ENCODE measurements around the gene SLC34A3. TPM values are rescaled to one million over a fixed set of nuclear protein-coding genes. Genes with fewer than 3 reads are reported as not detected.
A peak's percentile ranks its signal among the peaks of the same experiment; 100 is the strongest.

SLC34A3 gene
- total RNA-seq, 2 experiments from 2014 or later, result not detected

DNA sequence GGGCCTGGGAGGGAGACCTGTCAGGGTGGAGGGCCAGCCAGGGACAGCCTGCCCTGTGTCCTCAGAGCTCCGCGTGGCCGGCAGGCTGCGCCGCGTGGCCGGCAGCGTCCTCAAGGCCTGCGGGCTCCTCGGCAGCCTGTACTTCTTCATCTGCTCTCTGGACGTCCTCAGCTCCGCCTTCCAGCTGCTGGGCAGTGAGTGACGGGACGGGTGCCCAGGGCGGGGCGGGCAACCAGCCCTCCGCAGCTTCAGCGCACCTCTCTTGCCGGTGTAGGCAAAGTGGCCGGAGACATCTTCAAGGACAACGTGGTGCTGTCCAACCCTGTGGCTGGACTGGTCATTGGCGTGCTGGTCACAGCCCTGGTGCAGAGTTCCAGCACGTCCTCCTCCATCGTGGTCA is 1.8 kb downstream of the SLC34A3 start:
- no peak for TF ChIP-seq EZH2phosphoT487 (IDR thresholded peaks at IDR 0.05; ENCODE audit: borderline replicate concordance, low read depth, low read length)
- TF ChIP-seq, protein P1, sequence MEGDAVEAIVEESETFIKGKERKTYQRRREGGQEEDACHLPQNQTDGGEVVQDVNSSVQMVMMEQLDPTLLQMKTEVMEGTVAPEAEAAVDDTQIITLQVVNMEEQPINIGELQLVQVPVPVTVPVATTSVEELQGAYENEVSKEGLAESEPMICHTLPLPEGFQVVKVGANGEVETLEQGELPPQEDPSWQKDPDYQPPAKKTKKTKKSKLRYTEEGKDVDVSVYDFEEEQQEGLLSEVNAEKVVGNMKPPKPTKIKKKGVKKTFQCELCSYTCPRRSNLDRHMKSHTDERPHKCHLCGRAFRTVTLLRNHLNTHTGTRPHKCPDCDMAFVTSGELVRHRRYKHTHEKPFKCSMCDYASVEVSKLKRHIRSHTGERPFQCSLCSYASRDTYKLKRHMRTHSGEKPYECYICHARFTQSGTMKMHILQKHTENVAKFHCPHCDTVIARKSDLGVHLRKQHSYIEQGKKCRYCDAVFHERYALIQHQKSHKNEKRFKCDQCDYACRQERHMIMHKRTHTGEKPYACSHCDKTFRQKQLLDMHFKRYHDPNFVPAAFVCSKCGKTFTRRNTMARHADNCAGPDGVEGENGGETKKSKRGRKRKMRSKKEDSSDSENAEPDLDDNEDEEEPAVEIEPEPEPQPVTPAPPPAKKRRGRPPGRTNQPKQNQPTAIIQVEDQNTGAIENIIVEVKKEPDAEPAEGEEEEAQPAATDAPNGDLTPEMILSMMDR (conservative IDR thresholded peaks at IDR 0.05; ENCODE audit: low read length), result no peak
- no peak for DNase-seq (ENCODE audit: low spot score)
- no peaks in the 10 kb centered on the region for H3K79me2 ChIP-seq (ENCODE audit: insufficient read depth, low read depth, low read length)
- H2AFZ ChIP-seq (ENCODE audit: low read length), result no peak overlapping the region
- intact Hi-C loops (cut with micrococcal nuclease; ENCODE audit: unreplicated experiment), result no loop called here
- H3K36me3 ChIP-seq (ENCODE audit: insufficient read depth, low read length), result no peaks in the 10 kb centered on the region
- H3K4me3 ChIP-seq (ENCODE audit: low read depth, low read length, poor library complexity, severe bottlenecking), result no peak overlapping the region
- CTCF ChIA-PET (ENCODE audit: unreplicated experiment), result no interaction called here
- no TSS peak for BruUV-seq (replicated peaks)
- H3K9me2 ChIP-seq (ENCODE audit: insufficient read depth, low read length), result no peaks in the 10 kb centered on the region
- POLR2A ChIA-PET, result no interaction called here
- H3K4me1 ChIP-seq (ENCODE audit: insufficient read depth, low read length, poor library complexity, severe bottlenecking), result peaks cover 32% of the 10 kb centered on the region
- H3K4me2 ChIP-seq (ENCODE audit: low read length), result no peak overlapping the region
- no peaks in the 10 kb centered on the region for H3K9me3 ChIP-seq (ENCODE audit: low read length)
- no peaks in the 10 kb centered on the region for H4K20me1 ChIP-seq (ENCODE audit: insufficient read depth, low read length)
- H3K27ac ChIP-seq (ENCODE audit: low read depth, low read length, poor library complexity, severe bottlenecking), result no peak overlapping the region

DNA sequence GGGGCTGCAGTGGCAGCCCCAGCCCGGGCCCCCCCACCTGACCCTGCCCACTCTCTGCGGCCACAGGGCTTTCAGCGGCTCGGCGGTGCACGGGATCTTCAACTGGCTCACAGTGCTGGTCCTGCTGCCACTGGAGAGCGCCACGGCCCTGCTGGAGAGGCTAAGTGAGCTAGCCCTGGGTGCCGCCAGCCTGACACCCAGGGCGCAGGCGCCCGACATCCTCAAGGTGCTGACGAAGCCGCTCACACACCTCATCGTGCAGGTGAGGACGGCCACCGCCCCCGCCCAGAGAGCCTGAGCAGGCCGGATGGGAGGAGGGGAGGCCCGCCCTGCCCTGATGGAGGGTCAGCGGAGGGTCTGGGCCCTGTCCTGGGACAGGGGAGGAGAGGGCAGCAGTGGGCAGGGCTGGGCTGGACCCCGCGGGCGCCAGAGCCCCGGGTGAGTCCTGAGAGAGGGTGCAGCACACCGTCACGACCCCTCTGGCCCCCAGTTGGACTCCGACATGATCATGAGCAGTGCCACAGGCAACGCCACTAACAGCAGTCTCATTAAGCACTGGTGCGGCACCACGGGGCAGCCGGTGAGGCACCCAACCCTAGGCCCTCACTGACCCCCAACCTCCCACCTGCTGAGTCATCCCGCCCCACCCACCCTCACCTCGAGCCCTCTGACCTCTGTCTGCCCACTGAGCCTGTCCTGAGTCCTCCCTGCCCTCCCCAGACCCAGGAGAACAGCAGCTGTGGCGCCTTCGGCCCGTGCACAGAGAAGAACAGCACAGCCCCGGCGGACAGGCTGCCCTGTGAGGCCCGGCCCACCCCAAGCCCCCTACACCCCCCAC is 2.7 kb downstream of the SLC34A3 start:
- Histone ChIP-seq H3K9me2 (ENCODE audit: insufficient read depth, low read length) (no peaks in the 10 kb centered on the region), H3K27ac (ENCODE audit: low read depth, low read length, poor library complexity, severe bottlenecking) (no peak overlapping the region), H3K4me1 (ENCODE audit: insufficient read depth, low read length, poor library complexity, severe bottlenecking) (peaks cover 41% of the 10 kb centered on the region), H3K9me3 (ENCODE audit: low read length) (no peaks in the 10 kb centered on the region), H3K36me3 (ENCODE audit: insufficient read depth, low read length) (no peaks in the 10 kb centered on the region; the same call in 1 of the 2 replicates), H2AFZ (ENCODE audit: low read length) (no peak overlapping the region), H3K4me3 (ENCODE audit: low read depth, low read length, poor library complexity, severe bottlenecking) (no peak overlapping the region), H3K79me2 (ENCODE audit: insufficient read depth, low read depth, low read length) (0 out of 2 replicates have a peak, but pooled peaks cover 2% of the 10 kb centered on the region), H3K4me2 (ENCODE audit: low read length) (no peak overlapping the region), H4K20me1 (ENCODE audit: insufficient read depth, low read length) (no peaks in the 10 kb centered on the region)
- ChIA-PET CTCF (ENCODE audit: unreplicated experiment) (no interaction called here), POLR2A (no interaction called here)
- TF ChIP-seq EZH2phosphoT487 (IDR thresholded peaks at IDR 0.05; ENCODE audit: borderline replicate concordance, low read depth, low read length), result no peak
- TF ChIP-seq, protein P1 (conservative IDR thresholded peaks at IDR 0.05; ENCODE audit: low read length), result no peak
- intact Hi-C loops (cut with micrococcal nuclease; ENCODE audit: unreplicated experiment), result no loop called here
- no peak for DNase-seq (ENCODE audit: low spot score)
- BruUV-seq (replicated peaks), result no TSS peak

DNA sequence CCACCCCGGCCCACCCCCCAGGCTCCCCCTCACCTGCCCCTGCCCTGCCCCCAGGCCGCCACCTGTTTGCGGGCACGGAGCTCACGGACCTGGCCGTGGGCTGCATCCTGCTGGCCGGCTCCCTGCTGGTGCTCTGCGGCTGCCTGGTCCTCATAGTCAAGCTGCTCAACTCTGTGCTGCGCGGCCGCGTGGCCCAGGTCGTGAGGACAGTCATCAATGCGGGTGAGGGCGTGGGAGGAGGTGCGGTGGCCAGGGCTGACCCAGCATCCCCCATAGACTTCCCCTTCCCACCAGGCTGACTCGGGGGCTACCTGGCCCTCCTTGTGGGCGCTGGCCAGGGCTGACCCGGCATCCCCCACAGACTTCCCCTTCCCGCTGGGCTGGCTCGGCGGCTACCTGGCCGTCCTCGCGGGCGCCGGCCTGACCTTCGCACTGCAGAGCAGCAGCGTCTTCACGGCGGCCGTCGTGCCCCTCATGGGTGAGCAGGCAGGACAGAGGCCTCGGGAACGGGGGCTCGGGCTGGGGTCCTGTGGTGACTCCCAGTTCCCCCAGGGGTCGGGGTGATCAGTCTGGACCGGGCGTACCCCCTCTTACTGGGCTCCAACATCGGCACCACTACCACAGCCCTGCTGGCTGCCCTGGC is 3.5 kb downstream of the SLC34A3 start:
- no TSS peak for BruUV-seq (replicated peaks)
- intact Hi-C loops (cut with micrococcal nuclease; ENCODE audit: unreplicated experiment), result no loop called here
- no peak for DNase-seq (ENCODE audit: low spot score)
- ChIA-PET POLR2A (no interaction called here), CTCF (ENCODE audit: unreplicated experiment) (no interaction called here)
- no peak overlapping the region for H3K4me3 ChIP-seq (ENCODE audit: low read depth, low read length, poor library complexity, severe bottlenecking)
- peaks cover 10% of the 10 kb centered on the region; the same call in 1 of the 2 replicates for H3K79me2 ChIP-seq (ENCODE audit: insufficient read depth, low read depth, low read length)
- peaks cover 49% of the 10 kb centered on the region for H3K4me1 ChIP-seq (ENCODE audit: insufficient read depth, low read length, poor library complexity, severe bottlenecking)
- TF ChIP-seq, protein P1 (conservative IDR thresholded peaks at IDR 0.05; ENCODE audit: low read length), result no peak
- no peak for TF ChIP-seq EZH2phosphoT487 (IDR thresholded peaks at IDR 0.05; ENCODE audit: borderline replicate concordance, low read depth, low read length)
- no peak overlapping the region for H3K27ac ChIP-seq (ENCODE audit: low read depth, low read length, poor library complexity, severe bottlenecking)
- no peaks in the 10 kb centered on the region for H3K9me2 ChIP-seq (ENCODE audit: insufficient read depth, low read length)
- peak overlapping the region; percentile 75; the same call in 1 of the 2 replicates for H3K4me2 ChIP-seq (ENCODE audit: low read length)
- no peaks in the 10 kb centered on the region for H4K20me1 ChIP-seq (ENCODE audit: insufficient read depth, low read length)
- H2AFZ ChIP-seq (ENCODE audit: low read length), result no peak overlapping the region
- H3K9me3 ChIP-seq (ENCODE audit: low read length), result no peaks in the 10 kb centered on the region
- H3K36me3 ChIP-seq (ENCODE audit: insufficient read depth, low read length), result no peaks in the 10 kb centered on the region; the same call in 1 of the 2 replicates
